ENCODE results near the gene BEND5.

BEND5 gene

GRCh38 chr1:48693180-48693579 lies 83.5 kb downstream of the BEND5 start:
- peak; percentile 57 for DNase-seq
- TF ChIP-seq, protein P1, sequence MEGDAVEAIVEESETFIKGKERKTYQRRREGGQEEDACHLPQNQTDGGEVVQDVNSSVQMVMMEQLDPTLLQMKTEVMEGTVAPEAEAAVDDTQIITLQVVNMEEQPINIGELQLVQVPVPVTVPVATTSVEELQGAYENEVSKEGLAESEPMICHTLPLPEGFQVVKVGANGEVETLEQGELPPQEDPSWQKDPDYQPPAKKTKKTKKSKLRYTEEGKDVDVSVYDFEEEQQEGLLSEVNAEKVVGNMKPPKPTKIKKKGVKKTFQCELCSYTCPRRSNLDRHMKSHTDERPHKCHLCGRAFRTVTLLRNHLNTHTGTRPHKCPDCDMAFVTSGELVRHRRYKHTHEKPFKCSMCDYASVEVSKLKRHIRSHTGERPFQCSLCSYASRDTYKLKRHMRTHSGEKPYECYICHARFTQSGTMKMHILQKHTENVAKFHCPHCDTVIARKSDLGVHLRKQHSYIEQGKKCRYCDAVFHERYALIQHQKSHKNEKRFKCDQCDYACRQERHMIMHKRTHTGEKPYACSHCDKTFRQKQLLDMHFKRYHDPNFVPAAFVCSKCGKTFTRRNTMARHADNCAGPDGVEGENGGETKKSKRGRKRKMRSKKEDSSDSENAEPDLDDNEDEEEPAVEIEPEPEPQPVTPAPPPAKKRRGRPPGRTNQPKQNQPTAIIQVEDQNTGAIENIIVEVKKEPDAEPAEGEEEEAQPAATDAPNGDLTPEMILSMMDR (IDR thresholded peaks at IDR 0.05; ENCODE audit: low read depth, low read length): no peak
- Histone ChIP-seq H3K27me3 (ENCODE audit: insufficient read depth, low read depth, severe bottlenecking) (no peaks in the 10 kb centered on the region), H3K9me3 (ENCODE audit: severe bottlenecking) (no peaks in the 10 kb centered on the region), H3K36me3 (no peaks in the 10 kb centered on the region), H3K27ac (no peak overlapping the region; the same call in 1 of the 2 replicates), H3K4me3 (ENCODE audit: low read depth, low read length) (no peak overlapping the region)

- TF ChIP-seq, protein P1 (IDR thresholded peaks at IDR 0.05; ENCODE audit: low read depth, low read length): no peak
- DNase-seq: no peak
- Histone ChIP-seq H3K36me3 (no peaks in the 10 kb centered on the region), H3K27ac (no peak overlapping the region), H3K4me3 (ENCODE audit: low read depth, low read length) (no peak overlapping the region), H3K9me3 (ENCODE audit: severe bottlenecking) (no peaks in the 10 kb centered on the region), H3K27me3 (ENCODE audit: insufficient read depth, low read depth, severe bottlenecking) (no peaks in the 10 kb centered on the region)
Measured at GRCh38 chr1:48692235-48692634, 84.5 kb downstream of the BEND5 start.

DNA sequence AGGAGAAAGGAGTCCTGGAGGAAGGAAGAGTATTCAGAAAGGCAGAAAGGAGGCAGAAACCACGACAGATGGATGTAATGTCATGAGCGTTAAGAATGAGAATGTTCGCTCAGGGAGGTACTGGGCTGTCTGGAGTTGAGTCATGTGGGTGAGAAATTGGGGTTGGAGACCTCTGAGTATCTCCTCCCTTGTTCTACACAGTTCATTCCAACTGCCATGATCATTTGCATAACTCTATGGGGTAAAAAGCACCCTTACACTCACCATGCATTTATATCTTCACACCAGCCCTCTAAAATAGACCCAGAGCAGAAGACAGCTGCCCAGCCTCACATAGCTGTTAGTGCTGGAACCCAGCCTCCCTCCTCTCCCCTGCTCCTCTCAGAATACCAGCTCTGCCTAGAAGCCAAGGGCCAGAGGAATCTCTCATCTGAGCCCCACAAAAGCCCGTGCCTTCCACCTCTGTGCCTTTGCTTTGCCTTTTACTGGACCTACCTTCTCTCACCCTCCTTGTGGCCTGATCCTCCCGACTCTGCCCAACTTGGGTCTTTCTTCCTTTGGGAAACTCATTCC lies 85.2 kb downstream of the BEND5 start:
- Histone ChIP-seq H3K27me3 (ENCODE audit: insufficient read depth, low read depth, severe bottlenecking) (no peaks in the 10 kb centered on the region), H3K4me3 (ENCODE audit: low read depth, low read length) (no peak overlapping the region), H3K36me3 (no peaks in the 10 kb centered on the region), H3K9me3 (ENCODE audit: severe bottlenecking) (no peaks in the 10 kb centered on the region), H3K27ac (no peak overlapping the region)
- TF ChIP-seq, protein P1 (IDR thresholded peaks at IDR 0.05; ENCODE audit: low read depth, low read length): no peak
- no peak for DNase-seq

DNA sequence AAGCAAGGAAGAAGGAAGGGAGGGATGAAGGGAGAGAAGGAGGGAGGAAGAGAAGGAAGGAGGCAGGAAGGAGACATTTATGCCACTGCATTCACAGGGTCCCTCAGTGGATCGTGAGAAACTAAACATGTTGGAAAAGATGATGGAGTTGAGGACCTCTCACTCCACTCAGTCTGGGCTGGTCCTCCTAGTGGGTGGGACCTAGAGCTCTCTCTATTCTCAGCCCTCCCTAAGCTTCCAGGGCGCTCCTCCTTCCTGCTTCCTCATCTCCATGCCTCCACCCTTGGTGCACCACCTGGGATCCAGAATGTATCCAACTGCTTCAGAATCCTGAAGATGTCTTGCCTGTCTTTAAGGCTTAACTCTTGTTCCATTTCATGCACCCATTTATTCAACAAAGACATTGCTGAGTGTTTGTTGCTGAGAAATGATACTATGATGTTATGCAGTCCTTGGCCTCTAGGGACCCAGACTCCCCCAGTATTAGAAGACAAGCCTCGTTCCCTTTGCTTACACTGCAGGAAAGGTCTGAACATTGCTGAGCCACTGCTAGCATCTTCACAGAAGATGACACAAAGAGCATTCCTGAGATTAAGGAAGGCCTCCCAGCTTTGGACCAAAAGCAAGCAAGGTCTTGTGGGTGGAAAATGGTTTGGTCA lies 88.5 kb downstream of the BEND5 start:
- no peak for DNase-seq
- H3K9me3 ChIP-seq (ENCODE audit: severe bottlenecking): no peaks in the 10 kb centered on the region
- H3K4me3 ChIP-seq (ENCODE audit: low read depth, low read length): no peak overlapping the region
- TF ChIP-seq, protein P1 (IDR thresholded peaks at IDR 0.05; ENCODE audit: low read depth, low read length): peak; percentile 61
- H3K27me3 ChIP-seq (ENCODE audit: insufficient read depth, low read depth, severe bottlenecking): no peaks in the 10 kb centered on the region
- no peak overlapping the region for H3K27ac ChIP-seq
- H3K36me3 ChIP-seq: no peaks in the 10 kb centered on the region

- Histone ChIP-seq H3K4me3 (ENCODE audit: low read depth, low read length) (no peak overlapping the region), H3K36me3 (no peaks in the 10 kb centered on the region), H3K27me3 (ENCODE audit: insufficient read depth, low read depth, severe bottlenecking) (no peaks in the 10 kb centered on the region), H3K9me3 (ENCODE audit: severe bottlenecking) (no peaks in the 10 kb centered on the region), H3K27ac (no peak overlapping the region)
- DNase-seq: no peak
- TF ChIP-seq, protein P1 (IDR thresholded peaks at IDR 0.05; ENCODE audit: low read depth, low read length): no peak
Measured at GRCh38 chr1:48687282-48688045, 89.2 kb downstream of the BEND5 start.
